Kidney tubule cell (primary cell): Measurements from ENCODE around the gene DSCAML1.

Source experiments
- DNase-seq: peaks from one replicate; pipeline ENCODE4 v3.0.0-alpha.2; 2018; ENCODE audit warnings: low spot score

DSCAML1 gene

DNA sequence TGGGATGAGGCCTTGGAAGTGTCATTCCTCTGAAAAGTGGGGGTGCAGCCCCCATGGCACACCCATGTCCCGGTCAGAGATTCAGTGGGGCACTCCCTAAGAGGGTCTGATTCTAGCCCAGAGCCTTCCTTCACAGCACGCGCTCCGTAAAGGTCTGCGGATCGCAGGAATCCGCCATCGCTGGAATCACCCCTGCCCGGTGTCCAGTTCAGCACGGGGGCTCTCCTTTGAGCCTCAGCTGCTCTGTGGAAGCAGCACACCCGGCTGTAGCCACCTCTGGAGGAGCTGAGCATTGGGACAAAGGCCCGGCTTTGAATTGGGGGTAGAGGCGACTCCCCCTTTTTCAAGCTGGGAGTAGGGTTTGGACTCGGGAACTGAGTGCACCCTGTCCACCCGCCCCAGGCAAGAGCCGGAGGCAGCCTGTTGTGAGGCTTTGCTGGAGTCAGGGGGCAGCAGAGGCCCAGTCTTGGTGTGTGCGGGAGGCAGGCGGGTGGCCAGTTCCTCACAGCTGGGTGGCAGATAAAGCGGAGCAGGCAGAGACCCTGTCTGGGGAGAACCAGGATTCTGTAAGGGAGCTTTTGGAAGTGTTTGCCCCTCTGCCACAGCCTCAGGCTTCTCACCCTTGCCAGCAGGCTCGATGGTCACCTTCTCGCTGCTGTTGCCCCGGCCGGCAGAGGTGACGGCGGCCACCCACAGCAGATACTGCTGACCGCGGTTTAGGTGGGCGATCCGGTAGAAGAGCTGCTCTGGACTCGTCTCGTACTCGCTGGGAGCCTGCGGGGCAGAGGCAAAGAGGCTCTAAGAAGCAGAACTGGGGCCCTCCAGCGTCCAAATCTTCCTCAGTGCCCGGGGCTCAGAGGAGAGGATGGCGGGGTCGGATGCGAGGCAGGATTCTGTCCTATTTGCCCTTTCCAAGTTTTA, 353.5 kb downstream of the DSCAML1 start:
- DNase-seq = peak; percentile 37

DNA sequence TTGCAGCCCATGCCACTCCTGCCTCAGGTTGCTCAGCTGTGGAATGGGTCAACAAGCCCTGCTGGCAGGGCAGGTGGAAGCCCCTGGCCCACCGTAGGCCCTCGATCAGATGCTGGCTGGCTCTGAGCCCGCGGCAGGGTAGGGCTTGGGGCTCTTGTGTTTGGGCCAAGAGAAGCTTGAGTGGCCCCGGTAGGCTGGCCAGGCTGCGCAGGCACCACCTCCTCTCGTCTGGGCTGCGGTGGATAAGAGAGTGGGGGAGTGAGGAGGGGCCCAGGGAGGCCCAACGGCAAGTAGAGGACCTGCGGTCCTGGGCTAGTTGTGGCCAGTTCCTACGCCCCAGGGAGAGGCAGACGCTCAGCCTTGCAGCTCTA, 354.2 kb downstream of the DSCAML1 start:
- no peak for DNase-seq

DNA sequence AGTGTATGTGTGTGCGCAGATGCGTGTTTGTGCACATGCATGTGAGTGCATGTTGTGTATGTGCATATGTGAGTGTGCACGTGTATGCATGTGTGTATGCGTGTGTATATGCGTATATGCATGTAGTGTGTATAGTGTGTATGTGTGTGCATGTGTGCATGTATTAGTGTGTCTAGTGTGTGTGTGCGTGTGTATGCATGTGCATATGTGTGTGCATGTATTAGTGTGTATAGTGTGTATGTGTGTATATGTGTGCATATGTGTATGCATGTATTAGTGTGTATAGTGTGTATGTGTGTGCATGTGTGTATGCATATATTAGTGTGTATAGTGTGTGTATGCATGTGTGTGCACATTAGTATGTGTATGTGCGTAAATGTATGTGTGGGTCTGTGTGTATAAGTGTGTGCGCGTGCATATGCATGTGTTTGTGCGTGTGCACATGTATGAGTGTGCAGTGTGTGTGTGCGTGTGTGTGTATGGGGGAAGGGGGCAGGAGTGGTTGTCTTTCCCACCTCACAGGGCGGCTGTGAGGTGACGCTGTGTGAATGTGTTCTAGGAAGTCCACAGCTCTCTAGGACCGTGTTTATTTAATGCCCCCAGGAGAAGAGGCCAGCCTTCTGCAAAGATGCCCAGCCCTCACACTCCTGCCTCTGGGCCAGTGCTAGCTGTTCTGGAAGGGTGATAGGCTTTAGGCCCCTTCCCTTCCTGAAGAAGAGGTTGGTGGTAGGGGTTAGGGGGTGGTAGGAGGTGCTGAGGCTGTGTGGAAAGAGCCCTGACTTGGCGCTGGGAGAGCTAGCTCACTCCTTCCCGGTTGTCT, 354.8 kb downstream of the DSCAML1 start:
- no peak for DNase-seq

DNA sequence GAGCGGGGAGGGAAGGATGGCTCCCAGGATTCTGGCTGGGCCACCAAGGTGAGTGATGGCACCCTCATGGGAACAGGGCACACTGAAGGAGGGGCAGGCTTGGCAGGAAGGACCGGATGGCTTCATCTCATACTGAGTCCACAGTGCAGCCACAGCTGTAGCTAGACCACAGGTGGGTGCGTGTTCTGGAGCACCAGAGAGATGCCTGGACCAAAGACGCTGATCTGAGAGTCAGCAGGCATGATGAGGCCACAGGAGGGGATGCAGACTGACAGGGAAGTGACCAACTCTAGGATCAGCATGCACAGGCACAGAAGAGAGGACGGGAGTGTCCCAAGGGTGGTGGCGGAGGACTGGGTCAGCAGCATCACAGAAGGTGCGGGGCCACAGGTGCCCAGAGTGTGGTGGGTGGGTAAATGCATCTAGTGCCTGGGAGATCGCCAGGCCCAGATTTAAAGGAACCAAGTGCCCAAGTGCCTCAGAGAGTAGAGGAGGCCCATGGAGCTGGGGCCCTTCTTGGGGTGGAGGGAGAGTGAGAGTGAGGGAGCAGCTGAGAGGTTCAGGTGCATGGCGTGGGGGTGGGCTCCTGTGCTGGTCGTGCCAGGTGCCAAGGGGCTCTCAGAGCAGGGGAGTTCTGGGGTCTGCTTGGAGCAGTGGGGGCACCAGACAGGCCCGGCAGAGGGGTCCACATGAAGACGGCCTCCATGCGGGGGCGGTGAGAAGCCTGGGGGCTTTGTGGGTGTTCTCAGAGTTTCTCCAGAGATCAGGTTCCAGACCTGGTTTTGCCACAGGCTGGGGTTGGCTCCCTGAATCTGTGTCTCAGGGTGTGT, 355.7 kb downstream of the DSCAML1 start:
- DNase-seq = no peak

DNA sequence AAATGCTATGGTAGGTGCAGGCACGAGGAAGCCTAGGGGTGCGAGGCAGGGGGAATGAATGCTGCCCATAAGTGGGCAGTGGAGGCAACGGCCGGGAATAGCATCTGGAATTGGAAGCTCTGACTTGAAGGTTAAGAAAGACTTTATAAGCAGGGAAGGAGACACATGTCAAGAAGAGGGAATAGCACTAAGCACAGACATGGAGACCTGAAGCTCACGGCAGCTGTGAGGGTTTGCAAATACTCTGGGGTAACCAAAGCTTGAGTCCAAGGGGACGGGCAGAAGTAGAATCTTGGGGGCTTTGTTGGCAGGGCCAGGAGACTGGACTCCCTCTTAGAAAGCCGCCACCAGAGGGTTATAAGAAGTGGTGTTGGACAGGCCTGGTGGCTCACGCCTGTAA, 356.8 kb downstream of the DSCAML1 start:
- DNase-seq = no peak

DNA sequence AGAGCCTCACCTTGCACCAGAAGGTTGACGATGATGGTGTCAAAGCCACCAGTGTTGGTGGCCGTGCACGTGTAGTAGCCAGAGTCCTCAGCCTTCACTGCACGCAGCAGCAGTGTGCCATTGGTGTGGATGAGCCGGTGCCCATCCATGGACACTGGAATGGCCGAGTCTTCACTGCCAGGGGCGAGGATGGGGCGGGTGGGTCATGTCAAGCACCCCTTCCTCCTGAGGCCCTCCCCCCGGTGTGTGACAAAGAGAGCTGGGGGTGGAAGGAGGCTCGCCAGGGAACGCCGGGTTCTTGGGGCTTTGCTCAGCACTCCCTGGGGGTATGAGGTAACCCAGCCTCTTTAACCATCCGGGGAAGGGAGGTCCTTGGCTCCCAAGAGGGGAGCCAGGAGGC, 357.8 kb downstream of the DSCAML1 start:
- no peak for DNase-seq

DNA sequence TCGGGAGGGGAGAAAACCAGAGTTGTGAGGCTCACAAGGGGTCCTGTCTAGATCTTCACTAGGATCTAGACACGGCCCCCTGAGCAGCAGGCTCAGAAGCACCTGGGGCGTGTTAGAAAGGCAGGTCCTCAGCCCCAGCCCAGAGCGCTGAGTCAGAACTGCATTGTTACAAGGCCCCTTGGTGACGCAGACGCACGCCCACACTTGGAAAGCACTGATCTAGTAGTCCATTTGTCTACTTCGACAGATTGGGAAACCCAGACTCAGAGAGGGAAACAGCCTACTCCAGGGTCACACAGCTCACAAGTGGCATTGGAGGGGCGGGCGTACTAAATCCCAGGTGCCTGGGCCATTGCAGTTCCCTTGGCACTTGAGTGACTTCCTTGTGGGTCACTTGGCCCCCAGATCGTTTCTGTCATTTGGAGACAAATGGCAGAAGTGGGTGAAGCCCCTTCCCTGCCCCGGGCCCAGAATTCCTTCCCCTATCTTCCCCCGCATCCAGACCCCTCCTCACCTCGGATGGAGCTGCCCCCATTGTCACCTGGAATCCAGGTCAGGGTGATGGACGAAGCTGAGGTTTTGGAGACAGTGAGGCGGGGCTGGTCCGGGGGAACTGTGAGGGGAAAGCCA, 358.5 kb downstream of the DSCAML1 start:
- DNase-seq = no peak

DNA sequence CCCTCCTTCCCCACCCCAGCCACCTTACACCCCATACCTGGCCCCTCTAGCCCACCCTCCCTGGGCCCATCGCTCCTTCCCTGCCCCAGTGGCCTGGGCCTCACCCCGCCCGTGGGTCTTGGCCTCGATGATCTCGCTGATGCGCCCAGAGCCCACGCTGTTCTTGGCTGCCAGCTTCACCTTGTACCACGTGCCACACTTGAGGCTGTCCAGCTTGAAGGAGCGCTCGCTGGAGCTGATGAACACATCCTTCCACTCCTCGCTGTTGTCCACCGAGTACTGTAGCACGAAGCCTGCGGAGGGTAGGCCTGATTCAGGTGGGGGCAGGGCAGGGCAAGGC, 359.3 kb downstream of the DSCAML1 start:
- no peak for DNase-seq

DNA sequence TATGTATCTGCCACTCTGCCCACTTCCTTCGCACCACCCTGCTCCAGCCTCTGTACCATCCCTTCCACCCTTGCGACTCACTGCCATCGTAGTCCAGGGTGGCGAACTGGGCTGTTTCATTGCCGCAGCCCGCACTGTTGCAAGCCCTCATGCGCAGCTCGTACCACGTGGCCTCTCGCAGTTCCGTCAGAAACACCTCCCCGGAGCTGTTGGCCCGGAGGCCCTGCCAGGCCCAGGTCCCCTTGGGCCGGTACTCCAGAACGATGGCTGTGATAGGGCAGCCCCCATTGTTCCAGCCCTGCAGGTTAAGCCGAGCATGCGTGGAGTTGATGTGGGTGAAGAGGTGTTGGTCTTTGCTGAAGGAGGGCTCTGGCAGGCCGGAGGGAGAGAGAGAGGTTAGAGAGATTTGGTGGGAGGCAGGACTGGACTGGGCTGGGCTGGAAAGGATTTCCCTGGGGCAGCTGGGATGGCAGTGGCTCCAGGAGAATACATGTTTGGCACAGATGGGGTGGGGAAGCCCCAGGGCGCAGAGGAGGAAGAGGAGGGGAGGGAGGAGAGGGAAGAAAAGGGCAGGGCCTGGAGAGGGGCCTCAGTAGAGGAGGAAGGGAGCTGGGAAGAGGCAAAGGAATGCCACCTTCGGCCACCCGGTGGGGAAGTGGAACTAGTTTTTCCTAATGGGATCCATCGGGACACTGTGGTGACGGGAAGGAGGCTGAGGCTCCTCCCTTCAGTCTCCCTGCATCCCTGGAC, 359.8 kb downstream of the DSCAML1 start:
- no peak for DNase-seq

DNA sequence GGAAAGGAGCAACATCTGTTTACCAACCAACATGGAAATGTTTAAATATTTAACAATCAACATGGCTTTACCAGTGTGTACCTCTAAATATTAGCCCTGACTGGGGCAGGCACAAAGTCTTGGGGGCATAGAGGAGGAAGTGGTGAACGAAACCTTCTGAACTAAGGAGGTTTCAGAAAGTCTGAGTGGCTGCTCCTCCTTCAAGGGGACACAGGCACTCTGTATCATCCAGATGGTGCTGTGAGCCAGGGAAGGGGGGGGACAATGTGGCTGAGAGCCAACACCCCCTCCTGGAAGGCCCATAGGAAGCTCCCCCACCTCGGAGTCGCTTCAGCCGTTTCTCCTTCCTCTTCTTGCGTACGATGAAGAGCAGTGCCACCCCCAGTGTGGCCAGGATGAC, 361.7 kb downstream of the DSCAML1 start:
- no peak for DNase-seq

DNA sequence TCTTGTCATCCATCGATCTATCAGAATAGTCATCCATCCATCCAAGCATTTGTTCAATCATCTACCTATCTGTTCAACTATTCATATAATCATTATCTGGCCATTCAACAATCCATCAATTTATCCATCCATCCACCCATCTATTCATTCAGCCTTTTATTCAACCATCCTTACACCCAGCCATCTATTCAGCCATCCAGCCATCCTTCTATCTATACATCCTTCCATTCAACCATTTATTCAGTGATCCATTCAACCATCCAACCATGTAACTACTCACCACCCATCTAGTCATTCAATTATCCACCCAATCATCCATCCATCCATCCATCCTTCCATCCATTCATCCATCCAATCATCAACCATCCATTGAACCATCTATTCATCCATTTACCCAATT, 362.5 kb downstream of the DSCAML1 start:
- no peak for DNase-seq

DNA sequence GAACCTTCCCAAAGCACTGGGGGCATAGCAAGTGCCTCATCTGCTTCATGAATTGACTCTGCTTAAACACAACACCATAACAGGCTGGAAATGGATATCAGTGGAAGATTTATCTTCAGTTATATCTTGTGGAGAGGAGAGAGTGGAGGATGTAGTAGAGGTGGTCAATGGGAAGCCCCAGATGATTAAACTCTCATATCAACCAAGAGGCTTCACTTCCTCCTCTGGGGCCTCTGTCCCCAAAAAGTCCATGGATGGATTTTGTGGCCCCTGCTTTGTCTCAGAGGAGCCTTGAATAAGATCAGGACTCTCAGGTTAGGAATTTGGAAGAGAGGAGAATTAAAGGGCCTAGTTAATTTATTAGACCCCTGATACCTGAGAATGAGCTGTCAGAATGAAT, 363.3 kb downstream of the DSCAML1 start:
- DNase-seq = no peak

DNA sequence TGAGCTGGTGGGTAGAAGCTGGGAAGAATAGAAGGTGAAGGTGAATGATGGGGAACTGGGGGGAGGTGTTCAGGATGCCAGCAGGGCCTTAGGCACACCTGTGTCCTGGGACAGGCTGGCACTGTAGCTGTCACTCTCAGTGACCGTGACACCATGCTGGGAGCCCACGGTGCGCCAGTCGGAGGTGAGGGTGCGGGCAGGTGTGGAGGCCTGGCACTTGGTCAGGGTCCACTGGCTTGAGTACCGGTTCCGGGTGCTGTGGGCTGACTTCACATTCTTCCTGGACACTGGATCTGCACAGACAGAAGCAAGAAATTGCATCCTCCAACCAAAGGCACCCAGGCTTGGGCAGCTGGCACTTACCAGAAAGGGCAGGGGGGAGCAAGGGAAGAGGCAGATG, 365.6 kb downstream of the DSCAML1 start:
- no peak for DNase-seq

DNA sequence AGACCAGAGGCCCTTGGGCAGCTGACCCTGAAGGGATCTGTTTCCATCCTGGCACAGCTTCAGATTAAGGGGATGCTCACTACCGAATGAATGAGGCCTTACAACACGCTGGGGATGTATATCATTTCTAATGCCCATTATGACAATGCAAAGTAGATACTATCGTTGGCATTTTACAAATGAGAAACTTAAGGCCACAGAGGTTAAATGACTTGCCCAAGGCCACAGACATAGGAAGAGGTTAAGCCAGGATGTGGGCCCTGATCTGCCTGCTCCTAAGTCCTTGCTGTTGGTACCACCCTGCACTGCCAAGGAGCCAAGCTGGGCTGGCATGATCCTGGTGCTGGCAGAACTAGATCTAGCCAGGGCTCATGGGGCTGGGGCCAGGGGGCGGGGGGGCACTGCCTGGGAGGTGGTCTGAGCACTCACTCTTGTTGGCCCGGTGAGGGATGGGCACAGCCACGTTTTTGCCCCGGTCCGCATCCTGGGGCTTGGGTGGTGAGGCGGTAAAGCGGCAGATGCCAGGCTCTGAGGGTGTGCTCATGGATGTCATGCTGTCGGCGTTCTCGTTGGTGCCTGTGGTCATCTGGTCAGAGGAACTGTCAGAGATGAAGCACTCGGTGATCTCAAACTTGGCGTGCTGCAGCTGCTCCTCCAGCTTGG, 366.6 kb downstream of the DSCAML1 start:
- no peak for DNase-seq

DNA sequence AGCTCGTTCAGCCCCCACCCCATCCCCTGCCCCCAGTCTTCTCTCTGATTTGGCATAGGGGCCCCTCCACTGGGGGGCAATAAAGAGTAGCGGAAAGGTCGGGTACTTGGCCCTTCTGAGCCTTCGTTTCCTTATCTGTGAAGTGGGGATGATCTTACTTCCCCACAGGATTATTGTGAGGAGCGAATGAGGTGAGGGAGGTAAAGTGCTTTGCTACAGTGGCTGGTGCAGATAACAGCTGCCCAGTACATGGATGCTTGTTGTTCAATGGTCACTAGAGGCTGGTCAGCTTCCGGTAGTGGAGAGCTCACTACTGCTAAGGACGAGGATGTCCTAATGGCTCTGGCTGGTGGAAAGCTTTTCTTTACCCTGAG, 368.2 kb downstream of the DSCAML1 start:
- no peak for DNase-seq

DNA sequence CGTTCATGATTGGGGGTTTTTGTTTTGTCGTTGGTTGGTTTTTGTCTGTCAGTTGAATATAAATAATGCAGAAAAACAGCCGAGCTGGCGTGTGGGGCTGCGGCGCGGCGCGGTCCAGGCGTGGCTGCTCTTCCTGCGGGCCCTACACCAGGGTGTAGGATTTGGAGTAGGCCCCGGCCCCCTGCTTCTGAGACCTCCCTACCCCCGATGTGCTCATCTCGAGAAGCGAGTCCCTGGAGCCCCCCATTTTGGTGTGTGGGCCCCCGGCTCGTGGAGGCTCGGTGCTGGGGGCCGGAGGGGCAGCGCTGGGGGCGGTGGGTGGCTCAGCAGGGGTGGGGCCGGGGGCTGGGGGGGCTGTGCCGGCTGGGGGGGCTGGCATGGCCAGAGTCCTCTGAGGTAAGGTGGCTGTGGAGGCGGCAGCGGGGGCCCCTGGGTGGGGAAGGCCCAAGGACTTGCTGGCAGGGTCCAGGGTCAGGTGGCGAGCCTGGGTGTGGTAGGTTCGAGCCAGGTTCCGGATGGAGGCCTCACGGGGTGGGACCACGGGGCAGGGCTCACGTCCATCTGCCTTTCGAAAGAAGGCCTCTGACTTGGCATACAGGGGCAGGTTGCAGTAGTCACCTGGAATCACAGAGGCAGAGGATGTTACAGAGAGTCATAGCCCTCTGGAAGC, 368.7 kb downstream of the DSCAML1 start:
- DNase-seq = no peak

DNA sequence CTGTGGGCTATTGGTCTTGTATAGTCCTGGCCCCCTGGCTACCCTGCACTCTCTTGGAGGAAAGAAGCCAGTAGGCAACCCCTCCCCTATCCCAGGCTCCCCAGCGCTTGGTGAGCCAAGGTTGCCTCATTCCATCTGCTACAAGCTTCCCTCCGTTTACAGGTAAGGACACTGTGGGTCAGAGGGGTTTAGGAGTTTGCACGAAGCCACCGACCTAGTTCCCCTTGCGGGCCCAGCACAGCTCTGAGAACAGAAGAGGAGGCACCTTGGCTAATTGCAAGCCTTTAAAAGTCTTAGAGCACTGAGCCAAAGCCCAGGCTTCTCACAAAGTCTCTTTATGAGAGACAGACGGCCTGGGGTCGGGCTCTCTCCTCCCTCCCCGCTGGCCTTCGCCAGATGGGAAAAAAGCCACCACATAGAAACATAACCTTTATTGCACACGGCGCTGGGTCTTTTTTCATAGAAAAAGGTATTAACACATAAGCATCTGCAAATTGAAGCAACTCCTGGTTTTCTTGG, 369.6 kb downstream of the DSCAML1 start:
- no peak for DNase-seq

DNA sequence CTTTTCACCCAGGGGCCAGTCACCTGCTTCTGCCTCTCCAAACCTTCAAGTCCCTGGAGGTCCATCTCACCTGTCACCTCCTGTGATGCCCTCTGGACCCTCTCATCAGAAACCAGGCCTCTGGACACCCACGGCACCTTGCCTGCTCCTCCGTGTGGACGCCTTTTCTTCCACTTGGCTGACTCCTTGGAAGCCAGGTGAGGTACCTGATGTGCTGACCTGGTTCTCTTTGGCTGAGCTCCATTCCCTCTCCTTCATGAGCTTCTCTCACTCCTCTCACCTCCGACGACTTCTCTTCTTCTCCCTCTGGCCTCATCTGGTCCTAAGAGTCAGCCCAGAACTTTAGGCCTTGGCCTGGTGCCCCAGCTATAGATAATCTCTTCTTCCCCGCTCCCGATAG, 370.1 kb downstream of the DSCAML1 start:
- no peak for DNase-seq

DNA sequence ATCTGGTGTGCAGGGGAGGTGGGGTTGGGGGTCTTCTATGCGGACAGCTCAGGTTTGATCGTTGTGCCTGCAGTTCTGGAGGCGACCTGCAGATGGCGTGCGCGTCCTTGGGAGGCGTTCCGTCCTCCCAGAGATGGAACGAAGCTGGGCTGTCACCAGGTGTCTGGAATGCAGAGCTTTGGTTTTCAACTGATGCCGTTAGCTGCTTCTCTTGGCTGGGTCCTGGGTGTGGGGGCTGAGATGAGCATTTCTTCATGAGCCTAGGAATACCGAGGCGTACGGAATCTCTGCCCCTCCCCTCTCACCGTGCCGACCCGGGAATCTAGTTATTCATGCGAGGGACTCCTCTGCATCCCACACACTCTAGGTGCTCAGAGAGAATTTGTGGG, 370.7 kb downstream of the DSCAML1 start:
- DNase-seq = peak; percentile 62

DNA sequence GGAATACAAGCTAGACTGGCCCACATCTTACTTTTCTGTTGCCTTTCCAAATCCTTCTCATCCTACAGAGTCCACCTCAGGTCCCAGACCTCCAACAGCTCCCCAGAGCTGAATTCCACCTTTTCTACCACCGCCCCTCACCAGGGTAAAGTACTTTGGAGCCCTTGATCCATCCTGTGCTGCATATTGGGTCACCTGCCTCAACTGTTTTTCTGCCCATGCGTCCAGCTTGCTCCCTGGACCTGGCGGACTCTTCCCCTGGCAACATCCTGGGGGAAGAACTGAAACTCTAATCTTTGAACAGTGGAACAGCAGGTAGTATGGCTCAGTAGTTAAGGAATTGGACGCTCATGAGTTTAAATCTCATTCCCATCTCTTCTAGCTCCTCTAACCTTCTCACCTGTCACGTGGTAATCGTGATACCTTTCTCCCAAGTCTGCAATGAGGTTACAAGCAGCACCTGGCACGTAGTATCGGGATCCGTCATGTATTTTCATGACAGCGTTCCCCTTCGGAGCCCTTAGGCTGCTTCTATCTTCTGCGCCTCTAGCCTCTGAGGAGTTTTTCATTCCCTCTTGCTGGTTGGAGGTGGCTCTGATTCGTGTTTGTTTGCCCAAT, 371.2 kb downstream of the DSCAML1 start:
- no peak for DNase-seq
